Measurements from ENCODE around the gene SNAI3.

Gene SNAI3

DNA sequence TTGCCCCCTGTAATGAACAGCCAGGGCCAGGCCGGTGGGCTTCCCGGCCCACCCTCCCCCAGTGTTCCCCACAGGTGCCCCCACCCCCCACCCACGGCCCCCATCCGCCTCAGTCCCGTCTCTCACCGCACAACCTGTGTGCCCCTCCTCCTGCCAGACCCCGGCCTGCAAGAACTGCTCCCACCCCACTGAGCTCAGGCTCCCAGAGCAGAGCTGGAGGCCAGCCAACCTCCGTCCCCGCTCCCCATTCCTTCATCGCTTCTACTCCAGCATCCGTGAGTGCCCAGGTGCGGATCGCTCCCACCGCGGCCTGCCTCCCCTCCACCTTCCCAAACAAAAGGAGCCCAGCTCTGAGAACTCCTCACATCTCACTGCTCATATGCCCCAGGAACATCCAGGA lies 27.6 kb downstream of the SNAI3 start:
- TF ChIP-seq, protein P1, sequence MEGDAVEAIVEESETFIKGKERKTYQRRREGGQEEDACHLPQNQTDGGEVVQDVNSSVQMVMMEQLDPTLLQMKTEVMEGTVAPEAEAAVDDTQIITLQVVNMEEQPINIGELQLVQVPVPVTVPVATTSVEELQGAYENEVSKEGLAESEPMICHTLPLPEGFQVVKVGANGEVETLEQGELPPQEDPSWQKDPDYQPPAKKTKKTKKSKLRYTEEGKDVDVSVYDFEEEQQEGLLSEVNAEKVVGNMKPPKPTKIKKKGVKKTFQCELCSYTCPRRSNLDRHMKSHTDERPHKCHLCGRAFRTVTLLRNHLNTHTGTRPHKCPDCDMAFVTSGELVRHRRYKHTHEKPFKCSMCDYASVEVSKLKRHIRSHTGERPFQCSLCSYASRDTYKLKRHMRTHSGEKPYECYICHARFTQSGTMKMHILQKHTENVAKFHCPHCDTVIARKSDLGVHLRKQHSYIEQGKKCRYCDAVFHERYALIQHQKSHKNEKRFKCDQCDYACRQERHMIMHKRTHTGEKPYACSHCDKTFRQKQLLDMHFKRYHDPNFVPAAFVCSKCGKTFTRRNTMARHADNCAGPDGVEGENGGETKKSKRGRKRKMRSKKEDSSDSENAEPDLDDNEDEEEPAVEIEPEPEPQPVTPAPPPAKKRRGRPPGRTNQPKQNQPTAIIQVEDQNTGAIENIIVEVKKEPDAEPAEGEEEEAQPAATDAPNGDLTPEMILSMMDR (IDR thresholded peaks at IDR 0.05; ENCODE audit: insufficient read depth, low read length, missing control alignments), result no peak
- no peak for DNase-seq (ENCODE audit: low read depth, low spot score)
- CTCF ChIA-PET, result no interaction called here
- POLR2A ChIA-PET, result no interaction called here
- no peak overlapping the region for H3K4me3 ChIP-seq (ENCODE audit: low read depth, low read length)

DNA sequence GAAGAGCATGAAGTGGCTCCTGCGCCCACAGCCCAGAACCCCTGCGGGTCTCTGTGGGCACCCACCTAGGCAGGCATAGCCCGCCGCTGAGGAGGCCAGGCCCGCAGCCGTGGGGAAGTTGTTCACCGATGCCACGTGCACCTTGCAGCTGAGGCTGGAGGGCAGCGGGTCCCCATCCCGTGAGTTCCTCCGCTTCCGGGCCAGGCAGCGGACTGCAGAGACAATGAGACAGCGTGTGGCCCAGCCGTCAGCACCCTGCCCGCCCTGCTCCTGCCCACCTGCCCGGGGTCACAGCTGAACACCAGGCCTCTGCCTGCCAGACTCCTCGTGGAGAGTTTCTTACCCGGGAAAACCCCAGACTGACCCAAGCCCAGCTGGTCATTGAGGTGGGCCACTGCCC lies 28.9 kb downstream of the SNAI3 start:
- ChIA-PET CTCF (no interaction called here), POLR2A (no interaction called here)
- TF ChIP-seq, protein P1 (IDR thresholded peaks at IDR 0.05; ENCODE audit: insufficient read depth, low read length, missing control alignments), result no peak
- DNase-seq (ENCODE audit: low read depth, low spot score), result no peak
- H3K4me3 ChIP-seq (ENCODE audit: low read depth, low read length), result no peak overlapping the region

DNA sequence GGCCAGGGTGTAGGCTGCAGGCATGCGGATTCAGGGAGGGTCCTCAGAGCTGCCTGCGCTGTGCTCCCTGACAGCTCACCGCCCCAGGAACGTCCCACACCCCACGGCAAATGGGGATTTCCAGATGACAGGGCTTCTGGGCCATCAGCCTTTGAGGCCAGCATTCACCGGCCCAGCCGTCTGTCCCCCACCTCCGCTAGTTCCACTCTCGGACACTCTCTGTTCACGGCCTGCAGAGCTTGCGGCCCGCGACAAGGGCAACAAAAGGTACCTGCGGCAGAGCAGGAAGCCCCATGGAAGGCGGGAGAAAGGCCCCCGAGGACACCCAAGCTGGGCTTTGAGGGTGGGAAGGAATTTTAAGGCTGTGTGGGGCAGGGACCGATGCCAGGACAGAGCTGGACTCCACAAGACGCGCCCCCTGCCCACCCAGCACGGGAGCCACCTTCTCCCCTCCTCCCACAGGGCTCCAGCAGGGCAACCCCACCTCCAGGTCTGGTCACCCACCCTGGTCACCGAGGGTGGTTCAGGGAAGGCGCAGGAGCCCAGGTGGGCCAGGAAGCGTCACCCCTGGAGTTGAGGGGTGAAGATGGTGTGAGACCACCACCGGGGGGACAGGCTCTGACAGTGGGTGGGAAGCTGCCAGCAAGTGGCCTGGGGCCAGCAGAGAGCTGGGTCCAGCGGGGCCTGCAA lies 29.9 kb downstream of the SNAI3 start:
- ChIA-PET POLR2A (no interaction called here), CTCF (no interaction called here)
- TF ChIP-seq, protein P1 (IDR thresholded peaks at IDR 0.05; ENCODE audit: insufficient read depth, low read length, missing control alignments), result no peak
- no peak for DNase-seq (ENCODE audit: low read depth, low spot score)
- H3K4me3 ChIP-seq (ENCODE audit: low read depth, low read length), result no peak overlapping the region

DNA sequence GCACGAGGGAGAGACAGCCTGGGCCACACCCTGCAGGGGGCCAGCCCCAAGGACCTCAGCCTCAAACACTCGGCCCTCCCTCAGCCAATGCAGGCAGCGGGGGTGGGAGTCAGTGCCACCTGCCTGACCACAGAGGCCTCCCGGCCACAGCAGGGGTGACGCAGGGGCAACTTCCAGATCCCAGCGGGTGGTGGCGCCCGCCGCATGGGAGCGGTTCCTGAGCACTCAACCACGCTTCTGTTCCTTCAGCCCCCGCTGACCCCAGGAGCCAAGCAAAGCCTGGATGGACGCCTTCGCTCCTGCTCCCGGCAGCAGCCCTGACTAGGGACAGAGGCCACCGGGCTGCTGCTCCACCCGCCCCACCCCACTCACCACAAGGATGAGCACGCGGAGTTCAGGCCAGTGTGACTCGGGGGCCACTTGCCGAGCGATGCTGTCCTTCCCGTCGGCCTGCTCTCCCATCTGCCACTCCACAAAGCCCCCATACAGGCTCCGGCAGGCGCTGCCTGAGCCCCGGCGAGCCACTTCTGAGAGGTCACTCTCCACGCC lies 30.5 kb downstream of the SNAI3 start:
- CTCF ChIA-PET, result no interaction called here
- TF ChIP-seq, protein P1 (IDR thresholded peaks at IDR 0.05; ENCODE audit: insufficient read depth, low read length, missing control alignments), result no peak
- no peak overlapping the region for H3K4me3 ChIP-seq (ENCODE audit: low read depth, low read length)
- POLR2A ChIA-PET, result no interaction called here
- DNase-seq (ENCODE audit: low read depth, low spot score), result no peak

DNA sequence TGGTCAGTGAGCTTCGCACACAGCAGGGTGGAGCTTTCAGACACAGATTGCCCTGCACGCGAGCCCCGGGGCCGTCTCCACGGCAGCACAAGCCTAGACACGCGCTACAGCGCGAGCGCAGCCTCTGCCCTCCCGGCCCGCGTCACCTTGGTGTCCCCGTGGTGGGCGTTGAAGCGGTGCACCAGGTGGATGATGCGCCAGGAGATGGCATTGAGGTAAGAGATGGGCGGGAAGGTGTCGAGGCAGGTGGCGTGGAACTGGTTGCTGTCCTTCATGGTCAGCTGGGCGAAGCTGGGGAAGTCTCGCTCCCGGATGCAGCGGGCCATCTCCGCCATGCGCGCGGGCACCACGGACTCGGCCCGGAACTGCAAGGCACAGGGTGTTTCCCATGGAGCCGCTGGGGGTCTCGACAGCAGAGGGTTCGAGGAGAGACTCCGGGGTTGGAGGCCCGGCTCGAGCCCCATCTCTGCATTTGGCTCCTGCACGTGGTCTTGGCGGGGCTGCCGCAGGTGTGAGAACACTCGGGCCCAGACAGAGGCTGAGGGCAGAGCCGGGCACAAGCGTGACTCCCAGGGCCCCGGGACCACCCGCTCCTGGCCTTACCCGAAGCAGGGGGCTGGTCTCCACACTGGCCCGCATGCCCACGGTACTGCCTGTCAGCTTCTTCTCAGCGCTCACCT lies 31.1 kb downstream of the SNAI3 start:
- H3K4me3 ChIP-seq (ENCODE audit: low read depth, low read length), result no peak overlapping the region
- TF ChIP-seq, protein P1 (IDR thresholded peaks at IDR 0.05; ENCODE audit: insufficient read depth, low read length, missing control alignments), result no peak
- ChIA-PET POLR2A (no interaction called here), CTCF (no interaction called here)
- no peak for DNase-seq (ENCODE audit: low read depth, low spot score)

DNA sequence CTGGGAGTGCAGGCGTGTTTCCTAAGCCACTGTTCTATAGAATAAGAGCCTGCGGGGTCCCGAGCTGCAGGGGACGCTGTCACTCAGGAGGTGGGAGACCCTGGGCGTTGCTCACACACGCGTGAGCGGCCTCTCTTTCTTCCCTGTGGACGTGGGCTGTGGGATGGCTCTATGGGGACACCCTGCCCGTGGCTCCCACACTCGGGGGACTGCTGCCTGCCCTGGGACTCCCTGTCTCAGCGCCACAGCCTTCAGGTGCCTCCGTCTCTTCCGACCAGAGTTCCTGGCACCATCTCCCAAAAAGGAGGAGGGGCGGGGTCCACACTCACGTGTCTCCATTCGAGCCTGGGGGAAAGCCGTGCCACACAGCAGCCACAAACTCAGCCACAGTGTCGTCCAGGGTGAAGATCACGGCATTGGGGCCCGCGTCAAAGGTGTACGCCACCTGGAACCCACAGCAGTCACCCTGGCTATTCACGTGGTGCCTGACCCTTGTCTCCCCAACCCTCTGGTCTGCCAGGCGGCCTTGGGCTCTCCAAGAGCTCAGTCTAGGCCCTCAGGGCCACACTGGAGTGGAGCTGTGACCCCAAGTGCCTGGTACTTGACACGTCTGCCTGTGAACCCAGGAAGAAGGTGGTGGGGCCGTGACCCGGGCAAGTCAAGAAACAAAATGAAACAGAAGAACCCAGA lies 31.8 kb downstream of the SNAI3 start:
- TF ChIP-seq, protein P1 (IDR thresholded peaks at IDR 0.05; ENCODE audit: insufficient read depth, low read length, missing control alignments), result no peak
- POLR2A ChIA-PET, result no interaction called here
- CTCF ChIA-PET, result no interaction called here
- no peak for DNase-seq (ENCODE audit: low read depth, low spot score)
- no peak overlapping the region for H3K4me3 ChIP-seq (ENCODE audit: low read depth, low read length)

All from AG04449 (cell line).